ENCODE measurements around the gene OSCAR.

OSCAR gene

GRCh38 chr19:54047616-54048015 lies 53.0 kb downstream of the OSCAR start:
- Histone ChIP-seq H3K4me3 (ENCODE audit: low read length) (no peak overlapping the region), H3K9ac (ENCODE audit: low read length) (no peak overlapping the region), H3K36me3 (replicated peaks; ENCODE audit: insufficient read depth, low read length) (no peaks in the 10 kb centered on the region), H3K4me1 (ENCODE audit: low read length) (no peaks in the 10 kb centered on the region), H3K79me2 (ENCODE audit: low read length) (no peaks in the 10 kb centered on the region), H3K9me3 (replicated peaks; ENCODE audit: insufficient read depth, low read length) (no peaks in the 10 kb centered on the region), H3K4me2 (ENCODE audit: low read depth, low read length) (no peak overlapping the region), H4K20me1 (ENCODE audit: insufficient read depth, low read length) (no peaks in the 10 kb centered on the region), H3F3A (ENCODE audit: insufficient read depth, low read length) (no peaks in the 10 kb centered on the region), H2AFZ (ENCODE audit: low read length) (no peak overlapping the region), H3K27ac (ENCODE audit: low read length) (no peak overlapping the region), H3K9me2 (replicated peaks; ENCODE audit: insufficient read depth, low read length) (no peaks in the 10 kb centered on the region), H3K27me3 (replicated peaks; ENCODE audit: insufficient read depth, low read length) (peaks cover 38% of the 10 kb centered on the region)
- TF ChIP-seq EZH2 (optimal IDR thresholded peaks at IDR 0.05; ENCODE audit: low read depth, low read length) = no peak
- no peak for DNase-seq

GRCh38 chr19:54045771-54046170 lies 54.8 kb downstream of the OSCAR start:
- Histone ChIP-seq H3K4me1 (ENCODE audit: low read length) (no peaks in the 10 kb centered on the region), H3K27me3 (replicated peaks; ENCODE audit: insufficient read depth, low read length) (peaks cover 38% of the 10 kb centered on the region), H3K9me3 (replicated peaks; ENCODE audit: insufficient read depth, low read length) (no peaks in the 10 kb centered on the region), H3K9me2 (replicated peaks; ENCODE audit: insufficient read depth, low read length) (no peaks in the 10 kb centered on the region), H4K20me1 (ENCODE audit: insufficient read depth, low read length) (no peaks in the 10 kb centered on the region), H3K4me3 (ENCODE audit: low read length) (no peak overlapping the region), H3K79me2 (ENCODE audit: low read length) (no peaks in the 10 kb centered on the region), H2AFZ (ENCODE audit: low read length) (no peak overlapping the region), H3F3A (ENCODE audit: insufficient read depth, low read length) (no peaks in the 10 kb centered on the region), H3K36me3 (replicated peaks; ENCODE audit: insufficient read depth, low read length) (no peaks in the 10 kb centered on the region), H3K9ac (ENCODE audit: low read length) (no peak overlapping the region), H3K4me2 (ENCODE audit: low read depth, low read length) (no peak overlapping the region), H3K27ac (ENCODE audit: low read length) (no peak overlapping the region)
- DNase-seq = no peak
- TF ChIP-seq EZH2 (optimal IDR thresholded peaks at IDR 0.05; ENCODE audit: low read depth, low read length) (no peak), CTCF (IDR thresholded peaks at IDR 0.05; ENCODE audit: low read length) (no peak), EZH2phosphoT487 (IDR thresholded peaks at IDR 0.05; ENCODE audit: low read length) (no peak)
